Measurements from ENCODE around the gene TSEN15.

TSEN15 gene

GRCh38 chr1:184051485-184052193, at the start of gene TSEN15:
TSEN15 (plus strand) TSS chr1:184051730; CDS start chr1:184051756, 26 bp downstream.
- DNase-seq (ENCODE audit: low read depth): peak; percentile 88
- no peak for TF ChIP-seq CTCF (conservative IDR thresholded peaks at IDR 0.05; ENCODE audit: low read length)
- peak within 1 kb of the TSS; percentile 83 for H3K4me3 ChIP-seq (ENCODE audit: low read length)

GRCh38 chr1:184002071-184002470, 49.5 kb upstream of the TSEN15 start:
- peak; percentile 85 for DNase-seq (ENCODE audit: low read depth)
- no peak for TF ChIP-seq CTCF (conservative IDR thresholded peaks at IDR 0.05; ENCODE audit: low read length)
- H3K4me3 ChIP-seq (ENCODE audit: low read length): no peak overlapping the region

DNA sequence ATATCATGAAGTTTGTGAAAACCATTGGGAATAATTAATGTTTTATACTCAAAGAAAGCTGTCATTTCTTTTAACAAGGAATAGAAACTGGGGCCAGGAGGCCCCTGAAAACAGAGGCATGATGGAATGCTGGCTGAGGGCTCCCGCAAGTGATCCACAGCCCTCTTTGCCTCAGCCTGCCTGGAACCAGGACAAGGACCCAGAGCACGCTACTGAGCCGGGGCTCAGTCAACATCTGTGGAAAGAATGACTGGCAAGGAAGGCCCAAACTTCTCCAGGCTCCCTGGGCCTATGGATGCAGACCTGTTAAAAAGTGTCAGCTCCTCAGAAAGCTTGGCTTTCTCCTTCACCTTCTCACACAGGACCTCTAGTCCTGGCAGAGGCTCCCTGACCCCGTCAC, 46.6 kb upstream of the TSEN15 start:
- no peak for DNase-seq (ENCODE audit: low read depth)
- no peak overlapping the region for H3K4me3 ChIP-seq (ENCODE audit: low read length)
- TF ChIP-seq CTCF (conservative IDR thresholded peaks at IDR 0.05; ENCODE audit: low read length): no peak

GRCh38 chr1:184005506-184005905, 46.0 kb upstream of the TSEN15 start:
- no peak for DNase-seq (ENCODE audit: low read depth)
- H3K4me3 ChIP-seq (ENCODE audit: low read length): no peak overlapping the region
- TF ChIP-seq CTCF (conservative IDR thresholded peaks at IDR 0.05; ENCODE audit: low read length): no peak

DNA sequence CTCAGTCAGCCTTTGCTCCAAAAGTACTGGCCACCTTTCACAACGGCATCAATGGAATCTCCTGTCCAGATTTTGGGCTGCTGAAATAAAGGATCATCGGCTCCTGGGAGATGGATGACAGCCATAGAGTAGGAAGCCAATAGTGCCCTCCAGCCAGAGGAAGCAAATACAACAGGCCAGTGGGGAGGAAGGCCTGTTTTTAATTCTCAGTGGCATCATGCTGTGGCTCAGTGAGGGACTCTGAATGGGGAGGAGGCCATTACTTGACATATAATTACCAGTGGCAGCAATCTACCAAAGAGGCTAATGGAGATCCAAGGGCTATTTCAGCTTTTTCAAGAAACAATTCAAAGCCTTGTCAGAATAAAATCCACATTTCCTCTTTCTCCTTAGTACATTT, 40.7 kb upstream of the TSEN15 start:
- no peak for TF ChIP-seq CTCF (conservative IDR thresholded peaks at IDR 0.05; ENCODE audit: low read length)
- H3K4me3 ChIP-seq (ENCODE audit: low read length): no peak overlapping the region
- DNase-seq (ENCODE audit: low read depth): no peak

- no peak for TF ChIP-seq CTCF (conservative IDR thresholded peaks at IDR 0.05; ENCODE audit: low read length)
- H3K4me3 ChIP-seq (ENCODE audit: low read length): no peak overlapping the region
- DNase-seq (ENCODE audit: low read depth): no peak
These were observed 39.3 kb upstream of the TSEN15 start for GRCh38 chr1:184012187-184012586.

DNA sequence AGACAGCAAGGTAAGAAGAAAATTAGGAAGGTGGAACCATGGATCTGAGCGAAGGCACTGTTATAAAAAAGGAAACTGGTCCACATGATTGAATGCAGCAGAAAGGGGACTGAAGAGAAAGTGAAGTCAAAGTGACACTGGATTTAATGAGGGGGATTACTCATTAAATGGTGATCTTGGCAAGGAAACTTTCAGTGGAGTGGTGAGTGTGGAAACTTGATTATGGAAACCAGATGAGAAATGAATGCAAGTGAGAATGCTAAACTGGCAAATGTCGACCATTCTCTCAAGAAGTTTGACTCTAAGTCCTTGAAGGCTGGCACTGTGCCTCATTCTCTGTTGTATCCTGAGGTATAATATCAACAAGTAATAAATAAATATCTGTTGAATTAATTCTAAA, 37.3 kb upstream of the TSEN15 start:
- peak; percentile 79 for DNase-seq (ENCODE audit: low read depth)
- H3K4me3 ChIP-seq (ENCODE audit: low read length): no peak overlapping the region
- TF ChIP-seq CTCF (conservative IDR thresholded peaks at IDR 0.05; ENCODE audit: low read length): no peak
